IPS-11a (cell line): ENCODE data around the gene ACADSB.

ENCODE experiments used
- H3K4me3 ChIP-seq: one replicate; pipeline ENCODE4 v1.5.1; 2013; ENCODE audit warnings: low read depth, low read length, control low read depth

ACADSB gene

DNA sequence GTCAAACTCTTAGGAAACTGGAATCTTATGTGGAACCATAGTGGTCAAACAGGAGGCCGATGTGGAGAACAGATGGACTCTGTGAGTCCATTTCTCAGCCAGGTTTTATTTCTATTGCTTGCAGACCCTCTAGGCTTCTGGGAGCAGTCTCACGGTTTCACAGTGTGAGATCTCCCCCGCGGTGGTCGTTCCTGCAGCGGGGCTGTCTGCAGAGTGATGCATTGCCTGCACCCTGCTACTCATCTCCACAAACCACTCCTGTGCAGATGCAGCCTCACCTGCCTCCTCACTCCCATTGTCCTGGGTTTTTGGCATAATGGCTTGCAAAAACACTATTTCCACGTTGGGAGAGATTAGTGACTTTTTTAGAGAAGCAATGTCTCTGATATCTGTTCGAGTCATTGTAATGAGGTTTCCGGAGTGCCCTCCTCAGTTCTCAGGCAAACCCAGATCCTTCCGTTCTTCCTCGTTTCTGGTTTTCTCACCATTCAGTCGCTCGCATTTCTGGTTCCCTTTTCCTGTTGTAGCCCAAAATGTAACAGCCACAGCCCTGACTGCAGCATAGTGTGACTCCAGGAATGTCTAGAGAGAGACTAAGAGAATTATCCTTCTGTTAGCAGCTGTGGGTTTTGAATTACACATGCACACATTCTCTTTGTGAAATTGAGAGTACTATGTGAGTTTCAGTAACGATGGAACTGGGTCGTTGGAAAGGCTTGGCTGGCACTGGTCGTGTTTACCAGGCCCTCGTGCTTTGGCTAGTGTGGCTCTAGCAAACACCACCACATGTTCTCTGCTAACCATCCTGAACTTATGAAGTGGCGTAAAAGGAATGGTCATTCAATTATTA lies 30.2 kb downstream of the ACADSB start:
- no peak overlapping the region for H3K4me3 ChIP-seq

DNA sequence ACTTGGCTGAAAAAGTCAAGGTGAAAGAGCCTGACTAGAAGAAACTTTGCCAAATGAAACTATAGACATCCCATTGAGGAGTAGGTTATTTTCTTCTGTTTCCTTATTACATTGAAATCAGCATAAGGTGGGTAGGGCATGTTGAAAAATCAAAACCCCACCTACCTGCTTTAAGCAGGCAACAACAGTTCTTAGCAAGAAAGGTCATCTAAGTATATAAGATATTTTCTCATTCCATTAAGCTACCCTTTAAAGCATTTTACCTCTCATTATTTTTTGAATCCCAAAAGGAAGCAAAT lies 30.8 kb downstream of the ACADSB start:
- H3K4me3 ChIP-seq, result no peak overlapping the region

DNA sequence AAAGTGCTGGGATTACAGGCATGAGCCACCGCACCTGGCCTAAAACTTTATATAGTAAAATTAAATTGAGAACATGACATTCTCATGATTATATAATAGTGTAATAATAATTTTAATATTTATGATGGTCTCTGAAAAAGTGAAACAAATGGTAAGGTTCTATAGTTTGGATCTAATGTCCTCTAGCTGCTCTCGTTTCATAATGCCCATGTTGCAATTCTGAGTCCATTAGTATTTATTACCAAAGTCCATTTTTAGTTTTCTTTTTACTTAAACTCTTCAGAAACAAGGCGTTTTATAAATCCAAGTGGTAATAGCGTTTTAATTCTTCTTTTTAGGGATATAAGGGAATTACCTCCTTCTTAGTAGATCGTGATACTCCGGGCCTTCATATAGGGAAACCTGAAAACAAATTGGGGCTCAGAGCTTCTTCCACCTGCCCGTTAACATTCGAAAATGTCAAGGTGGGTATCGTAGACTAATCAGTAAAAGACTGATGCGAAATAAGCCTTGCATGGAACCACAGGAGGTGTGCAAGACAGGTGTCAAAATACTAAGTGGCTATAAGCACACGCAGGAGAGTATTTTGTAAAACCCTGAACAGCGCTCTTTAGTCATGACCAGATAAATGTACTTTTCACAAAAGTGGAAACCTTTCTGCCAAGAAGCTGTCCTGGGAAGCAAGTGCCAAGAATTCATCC lies 34.1 kb downstream of the ACADSB start:
- H3K4me3 ChIP-seq, result no peak overlapping the region

DNA sequence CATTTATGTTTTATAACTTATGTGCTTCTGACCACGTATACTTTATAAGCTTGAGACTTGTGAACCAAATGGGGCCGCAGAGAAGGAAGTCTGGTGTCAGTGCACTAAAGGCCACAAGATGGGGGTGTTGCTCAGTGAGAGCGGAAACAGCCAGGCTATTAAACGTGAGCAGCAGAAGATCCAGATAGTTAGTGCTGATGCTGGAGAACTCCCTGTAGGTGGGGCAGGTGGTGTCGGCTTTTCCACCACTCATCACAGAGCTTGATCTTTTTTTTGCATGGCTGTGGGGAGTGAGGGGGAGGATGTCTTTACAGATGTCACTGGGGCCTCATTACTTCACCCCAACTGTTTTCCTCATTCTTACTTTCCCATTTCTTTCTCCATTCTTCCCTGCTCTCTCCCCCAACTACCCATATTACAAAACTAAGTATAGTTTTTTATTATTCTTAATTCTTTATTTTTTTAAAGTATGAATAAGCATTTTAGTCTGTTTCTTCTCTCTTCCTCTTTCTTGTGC lies 34.7 kb downstream of the ACADSB start:
- no peak overlapping the region for H3K4me3 ChIP-seq

DNA sequence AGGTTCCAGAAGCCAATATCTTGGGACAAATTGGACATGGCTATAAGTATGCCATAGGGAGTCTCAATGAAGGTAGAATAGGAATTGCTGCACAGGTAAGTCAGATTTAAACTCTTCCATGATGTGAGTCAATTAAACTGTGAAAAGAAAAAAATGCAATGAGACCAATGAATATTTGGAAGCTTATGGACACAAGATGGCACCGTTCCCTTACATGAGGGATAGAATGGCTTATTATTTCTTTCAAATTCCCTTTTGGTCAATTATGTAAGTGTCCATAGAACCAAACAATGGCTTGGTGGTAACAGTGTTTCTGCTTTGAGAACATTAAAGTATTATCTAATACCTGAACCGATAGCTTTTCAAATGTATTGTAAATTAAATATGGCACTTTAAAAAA lies 35.6 kb downstream of the ACADSB start:
- H3K4me3 ChIP-seq, result no peak overlapping the region

DNA sequence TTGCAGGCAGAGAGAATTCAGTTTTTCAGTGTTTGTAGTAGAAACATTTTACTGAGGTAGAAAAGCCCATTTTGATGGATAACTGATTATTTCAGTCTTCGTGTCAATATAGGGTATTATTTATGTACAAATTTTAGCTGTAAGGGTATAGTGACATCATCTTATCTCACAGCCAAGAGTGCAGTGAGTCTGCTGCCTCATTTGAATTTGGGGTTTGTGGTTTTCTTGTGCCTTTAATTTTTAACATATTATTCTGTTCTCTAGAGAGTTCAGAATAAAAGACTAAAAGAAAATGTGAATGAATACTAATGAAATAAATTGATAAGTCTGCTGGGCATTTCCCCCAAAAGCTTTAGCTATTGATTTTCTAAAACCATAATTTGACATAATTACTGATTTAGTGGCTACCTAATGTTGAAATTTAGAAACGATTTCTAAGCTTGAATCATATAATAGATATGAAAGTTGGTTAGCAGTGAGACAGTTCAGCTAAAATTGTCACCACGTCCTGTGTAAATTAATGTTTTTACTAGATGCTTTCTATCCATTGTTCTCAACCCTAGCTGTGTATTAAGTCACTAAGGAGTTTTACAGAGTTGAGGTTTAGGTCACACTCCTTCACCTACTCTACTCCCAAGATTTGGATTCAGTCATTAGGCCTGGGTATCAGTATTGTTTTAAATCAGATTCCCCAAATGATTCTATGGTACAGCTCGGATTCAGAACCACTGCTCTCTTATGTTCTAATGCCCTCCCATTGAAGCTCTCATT lies 37.3 kb downstream of the ACADSB start:
- no peak overlapping the region for H3K4me3 ChIP-seq

DNA sequence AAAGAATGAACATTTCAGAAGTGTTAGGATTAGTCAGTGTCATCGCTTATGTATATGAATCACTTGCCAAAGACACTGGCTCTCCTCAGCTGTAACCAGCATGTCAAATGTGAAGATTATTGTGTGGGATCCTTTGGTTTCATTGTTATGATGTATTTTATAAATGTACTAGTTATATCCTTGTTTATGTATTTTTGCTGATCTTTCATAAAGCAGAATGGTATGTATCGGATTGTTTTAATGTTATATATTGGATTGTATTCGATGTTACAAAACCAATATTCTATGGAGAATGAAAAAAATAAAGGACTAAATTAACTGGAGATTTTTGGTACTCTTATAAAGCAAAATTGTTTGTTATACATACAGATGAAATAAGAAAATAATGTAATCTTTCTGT lies 49.2 kb downstream of the ACADSB start:
- no peak overlapping the region for H3K4me3 ChIP-seq

- no peak overlapping the region for H3K4me3 ChIP-seq
Observed at GRCh38 chr10:123061865-123062264, 53.1 kb downstream of the ACADSB start.

- H3K4me3 ChIP-seq, result no peak overlapping the region
Observed at GRCh38 chr10:123062726-123063125, 53.9 kb downstream of the ACADSB start.

GRCh38 chr10:123068087-123068853 lies 59.5 kb downstream of the ACADSB start:
- no peak overlapping the region for H3K4me3 ChIP-seq

- no peak overlapping the region for H3K4me3 ChIP-seq
Observed at GRCh38 chr10:123069246-123069986, 60.6 kb downstream of the ACADSB start.

DNA sequence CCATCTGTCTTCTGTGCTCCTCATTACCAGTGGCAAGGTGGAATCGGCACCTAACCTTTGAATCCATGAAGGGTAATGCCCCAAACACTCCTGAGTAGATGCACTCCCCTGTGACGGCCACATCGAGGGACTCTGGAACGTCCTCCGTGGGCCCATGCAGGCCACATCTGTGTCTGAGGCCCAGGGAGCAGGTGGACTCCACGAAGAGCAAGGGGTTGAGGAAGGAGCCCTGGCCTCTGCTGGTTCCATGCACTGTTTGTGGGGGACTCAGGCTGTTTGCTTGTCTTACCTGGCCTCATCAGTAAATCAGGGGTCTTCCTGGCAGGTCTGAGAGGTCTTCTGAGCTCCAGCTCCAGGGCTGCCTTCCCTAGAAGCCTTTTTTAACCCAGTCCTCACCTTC lies 64.4 kb downstream of the ACADSB start:
- H3K4me3 ChIP-seq, result no peak overlapping the region

DNA sequence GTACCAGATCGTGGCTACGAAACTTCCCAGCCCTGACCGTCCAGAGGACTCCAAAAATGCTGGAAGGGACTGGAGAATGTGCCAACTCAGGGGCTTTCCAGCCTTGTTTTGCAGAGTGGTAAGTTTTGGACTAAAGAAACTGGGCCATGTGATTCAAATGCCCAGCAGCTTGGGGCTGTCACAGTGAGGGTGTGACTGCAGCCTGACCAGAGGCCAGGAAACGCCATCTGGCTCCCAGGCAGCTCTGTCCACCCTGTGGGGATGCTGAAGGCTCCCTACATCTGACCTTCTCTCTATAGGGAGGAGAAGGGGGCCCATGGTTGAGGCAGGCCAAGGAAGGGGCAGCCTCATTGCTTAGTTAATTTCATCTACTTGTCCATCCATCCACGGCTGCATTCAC lies 65.4 kb downstream of the ACADSB start:
- no peak overlapping the region for H3K4me3 ChIP-seq

- no peak overlapping the region for H3K4me3 ChIP-seq
Observed at GRCh38 chr10:123081896-123082295, 73.1 kb downstream of the ACADSB start.

DNA sequence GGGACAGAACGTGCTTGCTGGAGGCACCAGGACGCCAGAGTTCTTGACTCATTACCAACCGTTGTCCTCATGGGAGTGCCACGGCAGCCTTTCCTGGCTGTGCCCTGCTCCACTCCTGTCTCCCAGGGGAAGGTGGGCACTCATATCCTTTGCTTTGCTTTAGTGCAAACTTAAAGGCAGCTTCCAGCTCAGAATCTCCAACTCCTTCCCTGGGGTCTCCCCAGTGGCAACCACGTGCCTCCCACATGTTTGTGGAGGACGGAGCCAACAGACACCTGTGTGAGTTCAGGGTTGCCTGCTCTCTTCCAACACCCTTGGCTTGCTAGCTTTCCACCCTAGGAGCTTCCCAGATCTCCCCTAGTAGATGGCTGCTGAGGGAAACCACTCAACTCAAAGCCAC lies 75.0 kb downstream of the ACADSB start:
- no peak overlapping the region for H3K4me3 ChIP-seq

- H3K4me3 ChIP-seq, result no peak overlapping the region
Observed at GRCh38 chr10:123086281-123086680, 77.5 kb downstream of the ACADSB start.

GRCh38 chr10:123087348-123087747 lies 78.5 kb downstream of the ACADSB start:
- H3K4me3 ChIP-seq, result no peak overlapping the region

DNA sequence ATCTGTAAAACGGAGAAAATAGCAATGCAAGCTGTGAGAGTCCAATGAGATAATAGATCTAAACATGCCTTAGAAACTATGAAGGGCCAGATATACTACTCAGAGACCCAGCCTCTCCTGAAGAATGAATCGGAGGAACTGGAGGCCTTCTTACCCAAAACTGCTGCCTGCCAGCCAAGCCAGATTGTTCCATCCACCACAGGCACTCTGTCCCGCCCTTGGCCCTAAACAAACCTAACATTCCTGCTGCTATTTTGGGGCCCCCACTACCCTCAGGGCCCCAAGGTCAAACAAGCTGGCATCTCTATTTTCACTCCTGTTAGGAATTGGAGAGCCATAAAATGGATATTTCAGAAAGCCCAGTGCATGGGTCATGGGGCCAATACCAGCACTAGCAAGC lies 79.0 kb downstream of the ACADSB start:
- H3K4me3 ChIP-seq, result no peak overlapping the region

DNA sequence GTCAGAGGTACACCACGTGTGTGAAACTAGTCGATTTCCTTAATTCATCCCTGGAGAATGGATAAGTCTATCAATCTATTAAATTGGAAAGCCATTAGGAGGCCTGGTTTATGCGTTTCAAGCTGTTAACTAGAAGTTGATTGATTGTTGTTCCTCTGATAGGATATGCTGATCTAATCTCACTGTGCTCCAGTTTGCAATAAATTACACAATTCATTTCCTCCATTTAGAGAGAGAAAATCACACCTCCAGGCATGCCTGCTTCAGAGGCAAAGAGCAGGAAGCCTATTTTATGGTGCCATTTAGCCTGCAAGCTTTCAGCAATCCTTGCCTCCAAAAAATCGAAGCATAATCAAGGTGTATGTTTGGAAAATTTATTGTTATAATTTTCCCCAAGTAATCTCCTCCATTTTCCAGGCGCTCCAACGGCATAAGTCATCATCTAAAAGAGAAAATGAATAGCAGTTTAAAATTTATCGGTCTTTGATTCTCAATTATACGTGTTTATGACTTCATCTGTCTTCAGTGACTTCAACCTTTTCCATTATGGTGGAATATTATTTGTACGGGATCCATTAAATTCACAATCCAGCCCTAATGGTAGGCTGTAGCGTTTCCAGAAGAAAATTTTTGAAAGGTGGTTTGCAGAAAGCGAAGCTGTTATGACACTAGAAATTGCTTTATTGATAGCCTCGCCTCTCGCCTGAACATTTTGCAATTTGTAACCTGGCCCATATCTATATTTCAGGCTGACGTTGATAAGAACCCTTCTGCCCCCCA lies 84.0 kb downstream of the ACADSB start:
- no peak overlapping the region for H3K4me3 ChIP-seq
